Epithelial cell of proximal tubule (primary cell): ENCODE data around the gene PYGL. TPM values are rescaled to one million over a fixed set of nuclear protein-coding genes. Genes with fewer than 3 reads are reported as not detected.

Source experiments
- DNase-seq: peaks from one replicate; pipeline ENCODE4 v3.0.0-alpha.2; 2011; ENCODE audit warnings: low read depth
- H3K4me3 ChIP-seq: 2 replicates; pipeline ENCODE4 v1.5.1; 2011; ENCODE audit warnings: low read depth, mild to moderate bottlenecking, low read length
- total RNA-seq: library from RNA; depleted of rRNA; stranded (reverse); fragments of >200 nt; gene quantifications from 2 replicates; pipeline ENCODE4 v1.2.3, GENCODE V29; 2015
- TF ChIP-seq, protein P1 (sequence below): conservative IDR thresholded peaks from 2 replicates; pipeline ENCODE4 v1.5.1; 2012; ENCODE audit warnings: low read depth, mild to moderate bottlenecking, low read length

PYGL gene
- total RNA-seq, 1 donor from 2014 or later, result 96.8 TPM

DNA sequence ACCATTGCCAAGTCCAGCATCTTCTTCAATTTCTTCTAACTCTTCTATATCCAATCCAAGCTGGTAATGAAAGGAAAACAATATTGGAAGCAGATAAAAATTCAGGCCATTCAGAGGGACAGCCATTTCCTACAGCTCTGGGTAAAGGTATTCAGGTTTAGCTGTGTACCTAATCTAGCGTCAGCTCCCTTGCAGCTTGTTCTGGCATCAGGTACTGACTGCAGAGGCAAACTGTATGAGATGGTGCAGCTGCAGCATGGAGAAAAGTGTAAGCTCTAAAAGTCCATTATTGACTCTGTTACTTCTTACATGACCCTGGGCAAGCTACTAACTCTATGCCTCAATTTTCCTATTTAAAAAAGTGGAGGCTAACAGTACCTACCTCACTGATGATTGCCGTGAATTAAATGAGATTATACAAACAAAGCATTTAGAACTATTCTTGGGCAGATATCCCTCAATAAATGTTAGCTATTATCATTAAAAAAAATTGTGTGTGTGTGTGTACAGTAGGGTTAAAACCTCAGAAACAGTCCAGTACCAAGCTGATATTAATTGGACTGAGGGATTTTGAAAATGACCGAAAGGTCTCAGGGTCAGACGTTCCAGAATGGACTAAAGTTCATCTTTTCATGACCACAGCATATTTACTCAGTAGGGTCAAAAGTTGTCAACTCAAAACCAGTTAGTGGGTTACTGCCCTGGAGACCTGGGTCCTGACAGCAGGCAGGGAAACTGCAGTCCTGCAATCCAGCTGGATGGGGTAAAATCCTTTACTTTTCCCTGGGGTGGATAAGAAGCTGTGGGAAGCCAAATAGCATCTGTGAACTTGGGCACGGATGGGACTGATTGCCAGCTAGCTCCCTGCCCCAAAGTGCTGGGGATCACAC lies 8.9 kb downstream of the PYGL start:
- TF ChIP-seq, protein P1, sequence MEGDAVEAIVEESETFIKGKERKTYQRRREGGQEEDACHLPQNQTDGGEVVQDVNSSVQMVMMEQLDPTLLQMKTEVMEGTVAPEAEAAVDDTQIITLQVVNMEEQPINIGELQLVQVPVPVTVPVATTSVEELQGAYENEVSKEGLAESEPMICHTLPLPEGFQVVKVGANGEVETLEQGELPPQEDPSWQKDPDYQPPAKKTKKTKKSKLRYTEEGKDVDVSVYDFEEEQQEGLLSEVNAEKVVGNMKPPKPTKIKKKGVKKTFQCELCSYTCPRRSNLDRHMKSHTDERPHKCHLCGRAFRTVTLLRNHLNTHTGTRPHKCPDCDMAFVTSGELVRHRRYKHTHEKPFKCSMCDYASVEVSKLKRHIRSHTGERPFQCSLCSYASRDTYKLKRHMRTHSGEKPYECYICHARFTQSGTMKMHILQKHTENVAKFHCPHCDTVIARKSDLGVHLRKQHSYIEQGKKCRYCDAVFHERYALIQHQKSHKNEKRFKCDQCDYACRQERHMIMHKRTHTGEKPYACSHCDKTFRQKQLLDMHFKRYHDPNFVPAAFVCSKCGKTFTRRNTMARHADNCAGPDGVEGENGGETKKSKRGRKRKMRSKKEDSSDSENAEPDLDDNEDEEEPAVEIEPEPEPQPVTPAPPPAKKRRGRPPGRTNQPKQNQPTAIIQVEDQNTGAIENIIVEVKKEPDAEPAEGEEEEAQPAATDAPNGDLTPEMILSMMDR, result no peak
- no peak overlapping the region for H3K4me3 ChIP-seq
- DNase-seq, result no peak

DNA sequence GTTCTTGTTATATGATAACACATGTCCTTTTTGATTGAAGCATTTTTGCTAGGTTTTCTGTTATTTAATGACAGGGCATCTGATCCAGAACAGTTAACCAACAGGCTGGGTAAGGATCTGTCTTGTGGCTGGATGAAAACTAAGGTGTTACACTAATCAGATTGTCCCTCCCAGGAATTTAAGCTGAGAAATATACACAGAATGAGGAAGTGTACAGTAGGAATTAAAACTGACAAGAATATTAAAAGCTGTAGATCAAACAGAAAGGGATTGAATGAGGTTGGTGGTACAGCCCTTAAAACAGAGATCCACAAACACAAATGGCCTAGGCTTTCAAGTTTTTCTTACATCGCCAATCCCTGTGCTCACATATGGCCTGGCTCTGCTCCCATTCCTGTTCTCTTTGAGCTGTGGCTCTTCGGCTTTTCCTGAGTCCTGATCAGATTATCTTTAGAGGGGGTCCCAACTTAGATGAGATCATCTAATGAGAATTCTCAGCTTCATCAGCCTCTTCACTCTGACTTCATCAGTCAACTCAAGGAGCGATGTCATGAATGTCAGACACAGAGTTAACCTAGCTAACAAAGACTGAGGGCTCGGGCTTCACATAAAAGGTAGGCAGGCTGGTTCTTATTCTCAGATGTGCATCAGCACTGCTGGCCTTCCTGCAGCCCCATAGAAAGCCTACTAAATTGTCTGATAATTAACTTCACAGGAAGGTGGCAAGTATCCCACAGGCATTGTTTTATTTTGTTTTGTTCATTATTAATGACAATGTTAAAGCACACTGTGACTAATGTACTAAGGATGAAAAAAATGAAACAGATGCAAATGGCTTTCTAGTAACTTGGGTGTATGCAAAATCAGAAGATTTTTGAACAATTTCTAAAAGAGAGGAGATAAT lies 11.4 kb downstream of the PYGL start:
- no peak overlapping the region for H3K4me3 ChIP-seq
- DNase-seq, result no peak
- TF ChIP-seq, protein P1, result no peak

DNA sequence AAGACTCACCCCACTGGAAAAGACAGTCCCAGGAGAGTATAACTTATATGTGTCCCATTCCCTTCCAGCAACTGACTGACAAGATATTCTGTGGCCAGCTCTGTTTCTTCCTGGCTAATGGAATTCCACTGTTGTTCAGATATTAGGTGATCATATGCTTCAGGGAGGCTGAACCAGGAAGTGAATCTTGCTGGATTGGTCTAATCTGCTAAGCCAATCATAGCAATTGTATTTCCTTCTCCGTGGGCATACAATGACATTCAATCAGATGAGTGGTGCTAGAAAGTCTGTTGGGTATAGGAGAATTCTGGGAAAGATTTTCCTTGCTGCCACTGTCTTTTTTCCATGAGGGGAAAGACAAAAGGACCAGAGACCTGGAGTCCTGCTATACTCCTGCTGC lies 12.1 kb downstream of the PYGL start:
- no peak overlapping the region for H3K4me3 ChIP-seq
- TF ChIP-seq, protein P1, result no peak
- DNase-seq, result no peak

DNA sequence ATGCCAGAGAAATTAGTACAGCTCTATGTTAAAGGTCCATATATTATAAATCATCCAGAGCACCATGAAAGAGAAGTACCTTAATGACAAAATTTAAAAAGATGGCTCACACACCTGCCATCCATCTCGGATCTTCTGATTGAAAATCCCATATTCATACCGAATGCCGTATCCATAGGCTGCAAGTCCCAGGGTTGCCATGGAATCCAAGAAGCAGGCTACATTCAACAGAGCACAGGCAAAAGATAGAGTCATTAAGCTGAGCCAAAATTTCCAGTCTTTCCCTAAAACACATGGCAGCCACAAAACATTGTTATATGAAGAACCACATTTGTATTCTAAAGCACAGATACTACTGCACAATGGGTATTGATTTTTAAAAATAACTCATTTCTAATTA lies 12.7 kb downstream of the PYGL start:
- TF ChIP-seq, protein P1, result no peak
- DNase-seq, result no peak
- H3K4me3 ChIP-seq, result no peak overlapping the region

DNA sequence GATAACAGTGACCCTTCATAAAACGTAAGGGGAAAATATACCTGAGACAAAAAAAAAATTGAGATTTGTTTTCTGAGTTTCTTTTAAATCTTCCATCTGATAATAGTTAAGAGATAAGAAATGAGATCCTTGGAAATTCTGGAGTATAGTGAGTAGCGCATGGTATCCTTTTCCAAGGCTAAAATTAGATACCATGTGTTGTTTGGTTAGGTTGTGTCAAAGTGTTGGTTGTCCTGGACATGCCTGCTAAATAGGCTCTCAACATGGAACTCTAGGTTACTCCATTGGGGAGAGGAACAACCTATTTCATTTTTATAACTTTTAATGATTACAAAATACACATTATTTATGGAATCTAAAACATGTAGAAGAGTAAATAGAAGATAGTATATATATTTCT lies 14.8 kb downstream of the PYGL start:
- no peak for DNase-seq
- no peak overlapping the region for H3K4me3 ChIP-seq
- TF ChIP-seq, protein P1, result no peak

DNA sequence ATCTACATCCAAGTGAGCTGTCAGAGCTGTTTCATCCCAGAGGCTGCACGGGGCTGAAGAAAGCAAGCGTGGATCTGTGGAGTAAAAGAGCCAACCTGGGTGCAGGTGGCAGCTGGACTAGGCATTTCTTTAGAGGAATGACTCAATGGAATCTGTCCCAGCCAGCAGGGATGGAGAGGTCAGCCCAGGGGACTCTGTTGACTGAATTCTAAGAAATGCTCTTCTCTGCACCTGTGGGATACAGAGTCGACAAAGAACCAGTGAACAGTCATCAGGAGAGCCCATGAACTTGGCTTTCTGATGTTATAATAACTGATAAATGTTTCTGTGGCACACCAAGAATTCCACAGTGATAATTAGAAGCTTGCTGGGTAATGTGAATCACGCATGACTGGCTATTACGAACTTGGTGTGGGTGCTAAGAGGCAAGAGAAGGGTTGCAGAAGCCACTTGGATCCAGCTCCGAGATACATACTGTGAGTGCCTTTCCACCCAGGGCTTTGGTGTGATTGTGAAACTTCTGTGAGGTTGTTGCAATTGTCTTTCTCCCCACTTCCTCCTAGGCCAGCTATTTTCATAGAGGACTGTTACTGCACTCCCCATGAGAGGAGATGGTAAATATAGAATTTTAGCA lies 16.2 kb downstream of the PYGL start:
- TF ChIP-seq, protein P1, result no peak
- no peak for DNase-seq
- H3K4me3 ChIP-seq, result no peak overlapping the region
